ENCODE results near the gene CCT7.

CCT7 gene

DNA sequence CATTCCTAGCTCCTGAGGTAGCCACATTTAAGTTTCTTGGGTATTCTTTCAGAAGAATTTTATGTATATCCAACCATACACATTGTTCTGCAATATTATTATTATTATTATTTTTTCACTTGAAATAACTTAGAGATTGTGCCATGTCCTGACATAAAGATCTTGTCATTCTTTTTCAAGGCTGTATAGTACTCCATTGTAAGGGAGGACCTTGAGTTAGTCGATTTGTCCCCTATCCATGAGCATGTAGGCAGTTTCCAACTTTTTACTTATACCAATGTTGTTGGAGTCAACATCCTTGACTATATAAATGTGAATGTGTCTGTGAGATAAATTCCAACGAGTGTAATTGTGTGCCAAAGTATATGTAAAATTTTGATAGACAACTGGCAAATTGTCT lies 60.1 kb downstream of the CCT7 start:
- intact Hi-C loops (cut with DNase I; ENCODE audit: low total_unique reads), result no loop called here
- no peak overlapping the region for H3K27ac ChIP-seq
- H3K27me3 ChIP-seq, result peaks cover 0 to 77% of the 10 kb centered on the region in 2 donors
- H3K4me1 ChIP-seq, result peaks cover 0 to 27% (median 16%) of the 10 kb centered on the region in 4 donors
- H3K9me3 ChIP-seq, result no peaks in the 10 kb centered on the region
- TF ChIP-seq, protein P1, sequence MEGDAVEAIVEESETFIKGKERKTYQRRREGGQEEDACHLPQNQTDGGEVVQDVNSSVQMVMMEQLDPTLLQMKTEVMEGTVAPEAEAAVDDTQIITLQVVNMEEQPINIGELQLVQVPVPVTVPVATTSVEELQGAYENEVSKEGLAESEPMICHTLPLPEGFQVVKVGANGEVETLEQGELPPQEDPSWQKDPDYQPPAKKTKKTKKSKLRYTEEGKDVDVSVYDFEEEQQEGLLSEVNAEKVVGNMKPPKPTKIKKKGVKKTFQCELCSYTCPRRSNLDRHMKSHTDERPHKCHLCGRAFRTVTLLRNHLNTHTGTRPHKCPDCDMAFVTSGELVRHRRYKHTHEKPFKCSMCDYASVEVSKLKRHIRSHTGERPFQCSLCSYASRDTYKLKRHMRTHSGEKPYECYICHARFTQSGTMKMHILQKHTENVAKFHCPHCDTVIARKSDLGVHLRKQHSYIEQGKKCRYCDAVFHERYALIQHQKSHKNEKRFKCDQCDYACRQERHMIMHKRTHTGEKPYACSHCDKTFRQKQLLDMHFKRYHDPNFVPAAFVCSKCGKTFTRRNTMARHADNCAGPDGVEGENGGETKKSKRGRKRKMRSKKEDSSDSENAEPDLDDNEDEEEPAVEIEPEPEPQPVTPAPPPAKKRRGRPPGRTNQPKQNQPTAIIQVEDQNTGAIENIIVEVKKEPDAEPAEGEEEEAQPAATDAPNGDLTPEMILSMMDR (IDR thresholded peaks at IDR 0.05), result no peak
- no peak overlapping the region for H3K4me3 ChIP-seq
- no peak for DNase-seq
- no peaks in the 10 kb centered on the region for H3K36me3 ChIP-seq

DNA sequence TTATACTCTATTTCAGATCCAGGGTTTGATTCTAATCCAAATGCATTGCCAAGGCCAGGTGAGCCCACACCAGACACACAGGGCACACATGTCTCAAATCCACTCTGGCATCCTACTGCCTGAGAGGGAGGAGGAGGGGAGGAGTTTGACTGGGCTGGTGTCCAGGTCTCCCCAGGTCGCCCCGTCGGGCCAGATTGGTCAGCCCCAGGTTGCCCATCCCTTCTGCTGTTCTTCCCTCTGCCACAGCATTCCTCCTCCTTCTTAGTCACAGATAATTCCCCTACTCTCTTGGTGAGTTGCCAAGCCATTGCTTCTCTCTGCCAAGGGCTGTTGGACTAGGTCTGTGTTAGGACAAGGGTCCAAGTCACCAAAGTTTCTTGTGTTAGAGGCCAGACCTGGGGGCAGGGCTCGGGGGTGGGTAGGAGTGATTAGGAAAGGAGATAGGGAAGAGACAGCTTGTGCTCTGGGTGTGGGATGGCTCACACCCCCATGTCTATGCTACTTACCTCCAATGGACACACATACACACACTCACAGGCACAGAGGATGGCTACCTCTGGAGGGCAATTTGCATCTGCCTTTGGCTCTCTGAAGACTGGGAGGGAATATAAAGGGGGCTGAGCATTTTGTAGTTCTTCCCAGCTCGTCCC lies 61.8 kb downstream of the CCT7 start:
- no peak overlapping the region for H3K27ac ChIP-seq
- intact Hi-C loops (cut with DNase I; ENCODE audit: low total_unique reads), result no loop called here
- H3K36me3 ChIP-seq, result no peaks in the 10 kb centered on the region
- H3K9me3 ChIP-seq, result no peaks in the 10 kb centered on the region
- peak in 1 of 2 donors; percentile 48 for DNase-seq
- peaks cover 0 to 27% (median 16%) of the 10 kb centered on the region in 4 donors for H3K4me1 ChIP-seq
- H3K27me3 ChIP-seq, result peaks cover 0 to 66% of the 10 kb centered on the region in 2 donors
- H3K4me3 ChIP-seq, result no peak overlapping the region
- TF ChIP-seq, protein P1 (IDR thresholded peaks at IDR 0.05), result no peak

DNA sequence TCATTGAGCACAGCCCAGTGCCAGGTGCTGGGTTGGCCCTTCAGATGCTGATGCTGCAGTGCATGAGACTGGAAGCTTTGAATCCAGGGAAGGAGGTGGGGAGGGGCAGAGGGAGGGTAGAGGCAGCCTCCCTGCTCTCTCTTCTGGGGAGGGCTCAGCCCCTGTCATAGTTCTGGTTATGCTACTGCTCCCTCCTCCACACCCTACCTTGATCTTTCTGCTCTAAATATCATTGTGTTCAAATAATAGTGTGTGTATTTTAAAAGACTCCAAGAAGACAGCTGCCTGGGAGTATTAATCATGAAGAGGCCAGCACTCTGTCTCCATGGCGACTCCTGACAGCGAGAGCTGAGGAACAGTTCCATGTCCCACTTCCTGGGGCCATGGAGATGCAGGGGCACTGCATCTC lies 63.0 kb downstream of the CCT7 start:
- no peak overlapping the region for H3K4me3 ChIP-seq
- H3K27me3 ChIP-seq, result peaks cover 0 to 53% of the 10 kb centered on the region in 2 donors
- peaks cover 0 to 15% (median 7%) of the 10 kb centered on the region in 4 donors for H3K4me1 ChIP-seq
- no peaks in the 10 kb centered on the region for H3K9me3 ChIP-seq
- H3K27ac ChIP-seq, result no peak overlapping the region
- DNase-seq, result no peak
- TF ChIP-seq, protein P1 (IDR thresholded peaks at IDR 0.05), result no peak
- intact Hi-C loops (cut with DNase I; ENCODE audit: low total_unique reads), result no loop called here
- no peaks in the 10 kb centered on the region for H3K36me3 ChIP-seq

DNA sequence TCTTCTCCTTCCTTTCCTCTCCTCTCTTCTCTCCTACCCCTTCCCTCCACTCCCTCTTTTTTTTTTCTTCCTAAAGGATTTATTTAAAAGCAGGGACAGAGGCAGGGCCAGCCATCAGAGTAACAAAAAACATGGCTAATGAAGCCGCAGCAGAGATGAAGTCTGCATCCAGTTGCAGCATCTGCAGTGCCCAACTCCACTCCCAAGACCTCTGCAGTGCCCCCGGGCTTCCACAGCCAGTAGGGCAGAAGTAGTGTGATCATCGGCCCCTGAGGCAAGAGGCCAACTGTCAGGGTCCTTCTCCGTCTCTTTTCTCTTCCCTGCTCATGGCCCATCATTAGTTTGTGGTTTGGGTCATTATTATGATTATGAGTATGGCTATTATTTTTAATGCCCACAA lies 63.5 kb downstream of the CCT7 start:
- Histone ChIP-seq H3K4me1 (peaks cover 0 to 12% (median 7%) of the 10 kb centered on the region in 4 donors), H3K36me3 (no peaks in the 10 kb centered on the region), H3K27ac (no peak overlapping the region), H3K4me3 (no peak overlapping the region), H3K27me3 (peaks cover 0 to 48% of the 10 kb centered on the region in 2 donors), H3K9me3 (no peaks in the 10 kb centered on the region)
- DNase-seq, result no peak
- intact Hi-C loops (cut with DNase I; ENCODE audit: low total_unique reads), result no loop called here
- TF ChIP-seq, protein P1 (IDR thresholded peaks at IDR 0.05), result no peak

DNA sequence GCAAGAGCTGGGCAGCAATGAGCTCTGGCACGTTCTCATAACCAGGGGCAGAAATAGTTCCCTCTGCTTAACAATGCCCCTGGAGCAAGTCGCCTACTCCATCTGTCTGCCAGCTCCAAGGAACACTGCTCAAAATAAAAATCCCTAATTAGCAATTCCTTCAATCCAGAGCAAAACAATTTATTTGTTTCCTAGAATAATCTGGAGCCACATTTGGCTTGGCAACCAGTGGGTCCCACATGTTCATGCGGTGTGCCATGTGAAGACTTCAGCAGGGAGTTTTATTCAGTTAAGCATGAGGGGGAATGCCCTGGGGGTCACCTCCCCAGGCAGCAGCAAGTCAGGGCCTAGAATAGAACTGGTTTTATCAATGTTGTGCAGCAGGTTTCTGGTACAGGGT lies 66.8 kb downstream of the CCT7 start:
- Histone ChIP-seq H3K27me3 (peaks cover 0 to 15% of the 10 kb centered on the region in 2 donors), H3K9me3 (no peaks in the 10 kb centered on the region), H3K27ac (no peak overlapping the region), H3K4me3 (no peak overlapping the region), H3K36me3 (no peaks in the 10 kb centered on the region), H3K4me1 (no peaks in the 10 kb centered on the region)
- peak in 1 of 2 donors; percentile 27 for DNase-seq
- intact Hi-C loops (cut with DNase I; ENCODE audit: low total_unique reads), result no loop called here
- TF ChIP-seq, protein P1 (IDR thresholded peaks at IDR 0.05), result no peak

All from tibial artery (tissue), 4 donors.